Activated B cell treated with CpG ODN at 0.5 μM for 24 hours (primary cell): Measurements from ENCODE around the gene ANXA8. TPM values are rescaled to one million over a fixed set of nuclear protein-coding genes. Genes with fewer than 3 reads are reported as not detected.

Experiments
- ATAC-seq: fragments of 200-7000 bp; cut with Tn5 transposase; one replicate; pipeline ENCODE4 v1.10.0; 2021; ENCODE audit warnings: low read depth, mild to moderate bottlenecking, moderate library complexity
- CTCF ChIA-PET: fragments of 350-600 bp; sonication (Branson Sonifier 250); formaldehyde crosslinking; loops from one replicate; lab custom pipeline; 2021; ENCODE audit warnings: antibody characterized with exemption; lab: Charles Lee
- POLR2A ChIA-PET: fragments of 350-600 bp; sonication (Branson Sonifier 250); formaldehyde crosslinking; loops from one replicate; lab custom pipeline; 2021; ENCODE audit warnings: antibody characterized with exemption; lab: Charles Lee
- DNase-seq: peaks from one replicate; pipeline ENCODE4 v3.0.0; 2022
- H3K27ac Mint-ChIP-seq: one replicate; pipeline ENCODE4 v1.8.0; 2020; ENCODE audit warnings: mixed read lengths
- H3K27me3 Mint-ChIP-seq: one replicate; pipeline ENCODE4 v1.8.0; 2021; ENCODE audit warnings: mixed read lengths
- H3K36me3 Mint-ChIP-seq: one replicate; pipeline ENCODE4 v1.8.0; 2021; ENCODE audit warnings: low read depth, mixed read lengths
- H3K4me1 Mint-ChIP-seq: one replicate; pipeline ENCODE4 v1.8.0; 2021; ENCODE audit warnings: mixed read lengths
- H3K4me3 Mint-ChIP-seq: one replicate; pipeline ENCODE4 v1.8.0; 2020; ENCODE audit warnings: mild to moderate bottlenecking, mixed read lengths
- H3K9me3 Mint-ChIP-seq: one replicate; pipeline ENCODE4 v1.8.0; 2020; ENCODE audit warnings: mixed read lengths
- CTCF ChIP-seq: fragments of 200-600 bp; IDR thresholded peaks from one replicate; pipeline ENCODE4 v1.8.0; 2022; ENCODE audit warnings: antibody characterized with exemption, mild to moderate bottlenecking
- intact Hi-C: fragments of 100-400 bp; cut with micrococcal nuclease; formaldehyde crosslinking; loops from one replicate; pipeline ENCODE4 v1.15.1; 2024
- total RNA-seq: library from RNA; stranded (reverse); gene quantifications from 2 replicates; pipeline ENCODE4 v1.2.3, GENCODE V29; 2022

Gene ANXA8
- total RNA-seq, 1 donor from 2014 or later = not detected

- no peaks in the 10 kb centered on the region for H3K27me3 Mint-ChIP-seq
- CTCF ChIA-PET = no interaction called here
- no peak for TF ChIP-seq CTCF
- ATAC-seq (no peak), DNase-seq (no peak)
- intact Hi-C loops = no loop called here
- no peaks in the 10 kb centered on the region for H3K4me1 Mint-ChIP-seq
- no peaks in the 10 kb centered on the region for H3K36me3 Mint-ChIP-seq
- no peaks in the 10 kb centered on the region for H3K9me3 Mint-ChIP-seq
- no peak overlapping the region for H3K27ac Mint-ChIP-seq
- no peak overlapping the region for H3K4me3 Mint-ChIP-seq
- POLR2A ChIA-PET = no interaction called here
Measured at GRCh38 chr10:47418966-47419365, 64.9 kb downstream of the ANXA8 start.

- intact Hi-C loops = no loop called here
- no peak for DNase-seq
- Mint-ChIP-seq H3K4me1 (no peaks in the 10 kb centered on the region), H3K9me3 (no peaks in the 10 kb centered on the region), H3K27ac (no peak overlapping the region), H3K36me3 (no peaks in the 10 kb centered on the region), H3K27me3 (no peaks in the 10 kb centered on the region), H3K4me3 (no peak overlapping the region)
- POLR2A ChIA-PET = no interaction called here
- no peak for TF ChIP-seq CTCF
- CTCF ChIA-PET = no interaction called here
- no peak for ATAC-seq
Measured at GRCh38 chr10:47418321-47418720, 65.6 kb downstream of the ANXA8 start.

Other genes with a start within 250 kb of the ANXA8 start
- gene GDF10, start 183.9 kb downstream of the ANXA8 start, total RNA-seq = not detected in 2 replicates
- gene GDF2, start 161.7 kb downstream of the ANXA8 start, total RNA-seq = not detected in 2 replicates
- not detected in 2 replicates for gene RBP3, start 135.8 kb downstream of the ANXA8 start, total RNA-seq
- gene ZNF488, start 99.8 kb downstream of the ANXA8 start, total RNA-seq = not detected in 2 replicates
- 1.2 TPM in 1 of 2 replicates, not detected in the other for gene FAM25G, start 7.6 kb upstream of the ANXA8 start, total RNA-seq
- gene AGAP9, start 39.5 kb upstream of the ANXA8 start, total RNA-seq = 6.1 and 7.7 TPM in 2 replicates